ENCODE data around the gene NECTIN2. TPM values are rescaled to one million over a fixed set of nuclear protein-coding genes. Genes with fewer than 3 reads are reported as not detected.

NECTIN2 gene
- total RNA-seq, 1 experiment from 2014 or later, result 176 TPM

DNA sequence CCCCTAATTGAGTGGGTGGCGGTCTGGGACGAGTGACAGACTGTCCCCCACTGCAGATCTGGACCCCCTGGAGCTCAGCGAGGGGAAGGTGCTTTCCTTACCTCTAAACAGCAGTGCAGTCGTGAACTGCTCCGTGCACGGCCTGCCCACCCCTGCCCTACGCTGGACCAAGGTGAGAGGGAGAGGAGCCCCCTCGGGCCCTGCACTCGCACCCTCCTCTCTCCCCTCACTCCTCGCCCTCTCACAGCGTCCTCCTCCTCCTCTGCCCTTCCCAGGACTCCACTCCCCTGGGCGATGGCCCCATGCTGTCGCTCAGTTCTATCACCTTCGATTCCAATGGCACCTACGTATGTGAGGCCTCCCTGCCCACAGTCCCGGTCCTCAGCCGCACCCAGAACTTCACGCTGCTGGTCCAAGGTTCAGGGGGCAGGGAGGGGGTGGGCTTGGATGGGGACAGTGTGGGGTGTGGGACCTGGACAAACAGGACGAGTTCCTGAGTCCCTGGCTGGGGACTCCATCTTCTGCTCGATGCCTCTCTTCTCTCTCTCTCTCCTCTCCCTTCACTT is 27.5 kb upstream of the NECTIN2 start:
- no peak overlapping the region for H3K14ac ChIP-seq (ENCODE audit: insufficient read depth, low read length)
- H3K4ac ChIP-seq (ENCODE audit: low read depth, low read length), result no peak overlapping the region
- no peaks in the 10 kb centered on the region for H3K79me2 ChIP-seq (ENCODE audit: insufficient read depth, low read length)
- no peak overlapping the region for H2AK5ac ChIP-seq (ENCODE audit: insufficient read length, low read length)
- H3K9me3 ChIP-seq (ENCODE audit: control insufficient read depth, low read depth, low read length), result no peaks in the 10 kb centered on the region
- H3K79me1 ChIP-seq (ENCODE audit: insufficient read depth, low read depth, low read length, poor library complexity, severe bottlenecking), result no peaks in the 10 kb centered on the region
- H3T11ph ChIP-seq (ENCODE audit: low read length), result no peak overlapping the region
- H2BK120ac ChIP-seq (ENCODE audit: low read depth, low read length, poor library complexity, severe bottlenecking), result no peak overlapping the region
- no peaks in the 10 kb centered on the region for H3K23me2 ChIP-seq (ENCODE audit: insufficient read length, low read depth, low read length, poor library complexity, severe bottlenecking)
- Mint-ChIP-seq H3K27ac (0 out of 7 replicates have a peak overlapping the region, but pooled peaks of 1 of the 3 experiments have one; percentile 44), H3K27me3 (ENCODE audit: low read depth) (peaks cover 28% of the 10 kb centered on the region), H3K4me1 (peaks cover 0 to 7% of the 10 kb centered on the region in 2 experiments; a peak in 2 of 4 replicates), H3K36me3 (ENCODE audit: insufficient read depth in 1 of 3, low read depth in 3 of 3) (peaks cover 21 to 55% (median 35%) of the 10 kb centered on the region in 3 experiments), H3K9me3 (no peaks in the 10 kb centered on the region), H3K4me3 (no peak overlapping the region)
- H4K8ac ChIP-seq (replicated peaks; ENCODE audit: insufficient read length, low read depth, low read length), result no peak overlapping the region
- H3K18ac ChIP-seq (ENCODE audit: insufficient read length, low read depth, low read length), result no peak overlapping the region
- no peak overlapping the region for H2BK20ac ChIP-seq (ENCODE audit: low read depth, low read length, poor library complexity, severe bottlenecking)
- WGBS (ENCODE audit: extremely low coverage, insufficient read length, low lambda C conversion rate), result no CpG with 5 or more reads among the region's 20 CpGs
- H3K9ac ChIP-seq (ENCODE audit: extremely low read depth, insufficient read length, low read length), result no peak overlapping the region
- no peak overlapping the region for H3K23ac ChIP-seq (ENCODE audit: insufficient read length, low read depth, low read length)
- no peak overlapping the region for H2BK12ac ChIP-seq (ENCODE audit: insufficient read length, low read depth, low read length)
- no peak overlapping the region for H3K27ac ChIP-seq (ENCODE audit: insufficient read length, low read depth, low read length)
- H3K4me2 ChIP-seq (ENCODE audit: insufficient read depth, insufficient read length, low read length), result no peak overlapping the region
- no peaks in the 10 kb centered on the region for H4K20me1 ChIP-seq (ENCODE audit: control insufficient read depth, insufficient read depth, insufficient read length)
- no peak overlapping the region for H4K5ac ChIP-seq (ENCODE audit: insufficient read length, low read depth, low read length)
- H2AFZ ChIP-seq (ENCODE audit: low read length), result no peak overlapping the region
- no peak for DNase-seq
- no peak overlapping the region for H2BK15ac ChIP-seq (ENCODE audit: low read depth, low read length)
- H3K4me1 ChIP-seq (ENCODE audit: insufficient read depth, low read length), result no peaks in the 10 kb centered on the region
- H4K91ac ChIP-seq (ENCODE audit: insufficient read length, low read depth, low read length), result no peak overlapping the region
- no peak overlapping the region for H3K56ac ChIP-seq (ENCODE audit: insufficient read length, low read depth, low read length)
- TF ChIP-seq, protein P1, sequence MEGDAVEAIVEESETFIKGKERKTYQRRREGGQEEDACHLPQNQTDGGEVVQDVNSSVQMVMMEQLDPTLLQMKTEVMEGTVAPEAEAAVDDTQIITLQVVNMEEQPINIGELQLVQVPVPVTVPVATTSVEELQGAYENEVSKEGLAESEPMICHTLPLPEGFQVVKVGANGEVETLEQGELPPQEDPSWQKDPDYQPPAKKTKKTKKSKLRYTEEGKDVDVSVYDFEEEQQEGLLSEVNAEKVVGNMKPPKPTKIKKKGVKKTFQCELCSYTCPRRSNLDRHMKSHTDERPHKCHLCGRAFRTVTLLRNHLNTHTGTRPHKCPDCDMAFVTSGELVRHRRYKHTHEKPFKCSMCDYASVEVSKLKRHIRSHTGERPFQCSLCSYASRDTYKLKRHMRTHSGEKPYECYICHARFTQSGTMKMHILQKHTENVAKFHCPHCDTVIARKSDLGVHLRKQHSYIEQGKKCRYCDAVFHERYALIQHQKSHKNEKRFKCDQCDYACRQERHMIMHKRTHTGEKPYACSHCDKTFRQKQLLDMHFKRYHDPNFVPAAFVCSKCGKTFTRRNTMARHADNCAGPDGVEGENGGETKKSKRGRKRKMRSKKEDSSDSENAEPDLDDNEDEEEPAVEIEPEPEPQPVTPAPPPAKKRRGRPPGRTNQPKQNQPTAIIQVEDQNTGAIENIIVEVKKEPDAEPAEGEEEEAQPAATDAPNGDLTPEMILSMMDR (conservative IDR thresholded peaks at IDR 0.05), result no peak
- H3K27me3 ChIP-seq (ENCODE audit: insufficient read depth, low read length), result no peaks in the 10 kb centered on the region; the same call in 1 of the 2 replicates
- no peak overlapping the region for H2BK5ac ChIP-seq (ENCODE audit: insufficient read length, low read length)

Data from H9 (cell line).